BJ (cell line): ENCODE measurements around the gene DYNLT5. TPM values are rescaled to one million over a fixed set of nuclear protein-coding genes. Genes with fewer than 3 reads are reported as not detected.

Experiments
- CTCF ChIA-PET: fragments of 350-600 bp; formaldehyde crosslinking; extraction: SDS; loops from one replicate; lab custom pipeline; 2021; ENCODE audit warnings: antibody characterized with exemption, inconsistent platforms; lab: Yijun Ruan, JAX
- POLR2A ChIA-PET: fragments of 300-600 bp; sonication (Branson Sonifier 250); formaldehyde crosslinking; extraction: SDS; loops from one replicate; lab custom pipeline; 2021; ENCODE audit warnings: antibody characterized with exemption; lab: Charles Lee
- DNase-seq: peaks from one replicate; pipeline ENCODE4 v3.0.0-alpha.2; 2011; ENCODE audit warnings: low read depth
- H3K27me3 ChIP-seq: 2 replicates; pipeline ENCODE4 v1.6.0; 2011; ENCODE audit warnings: low read length; ENCODE audit not compliant: control insufficient read depth, insufficient read depth
- H3K36me3 ChIP-seq: 2 replicates; pipeline ENCODE4 v1.5.1; 2011; ENCODE audit warnings: low read length; ENCODE audit not compliant: control insufficient read depth, insufficient read depth
- H3K4me3 ChIP-seq: 2 replicates; pipeline ENCODE4 v1.5.1; 2011; ENCODE audit warnings: low read depth, mild to moderate bottlenecking, control low read depth, low read length
- polyA plus RNA-seq: library from polyadenylated mRNA; depleted of rRNA; stranded (reverse); fragments of >200 nt; gene quantifications from 2 replicates; pipeline ENCODE4 v1.2.3, GENCODE V29; 2011
- TF ChIP-seq, protein P1 (sequence below): IDR thresholded peaks from 2 replicates; pipeline ENCODE4 v1.5.1; 2011; ENCODE audit warnings: low read depth, mild to moderate bottlenecking, control low read depth, inconsistent platforms, low read length, moderate library complexity; ENCODE audit not compliant: insufficient read depth

Gene DYNLT5
- polyA plus RNA-seq, 1 experiment: 0.52 TPM

DNA sequence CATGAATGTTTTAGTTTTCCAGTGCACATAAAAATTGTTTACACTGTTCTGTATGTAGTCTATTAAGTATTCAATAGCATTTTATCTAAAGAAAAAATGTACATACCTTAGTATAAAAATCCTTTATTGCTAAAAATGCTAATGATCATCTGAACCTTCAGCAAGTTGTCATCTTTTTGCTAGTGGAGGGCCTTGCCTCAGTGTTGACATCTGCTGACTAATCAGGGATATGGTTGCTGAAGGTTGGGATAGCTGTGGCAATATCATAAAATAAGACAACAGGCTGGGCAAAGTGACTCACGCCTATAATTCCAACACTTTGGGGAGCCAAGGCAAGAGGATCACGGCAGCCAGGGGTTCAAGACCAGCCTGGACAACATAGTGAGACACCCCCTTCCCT lies 9.0 kb downstream of the DYNLT5 start:
- DNase-seq: no peak
- Histone ChIP-seq H3K27me3 (no peaks in the 10 kb centered on the region), H3K4me3 (no peak overlapping the region), H3K36me3 (no peaks in the 10 kb centered on the region)
- TF ChIP-seq, protein P1, sequence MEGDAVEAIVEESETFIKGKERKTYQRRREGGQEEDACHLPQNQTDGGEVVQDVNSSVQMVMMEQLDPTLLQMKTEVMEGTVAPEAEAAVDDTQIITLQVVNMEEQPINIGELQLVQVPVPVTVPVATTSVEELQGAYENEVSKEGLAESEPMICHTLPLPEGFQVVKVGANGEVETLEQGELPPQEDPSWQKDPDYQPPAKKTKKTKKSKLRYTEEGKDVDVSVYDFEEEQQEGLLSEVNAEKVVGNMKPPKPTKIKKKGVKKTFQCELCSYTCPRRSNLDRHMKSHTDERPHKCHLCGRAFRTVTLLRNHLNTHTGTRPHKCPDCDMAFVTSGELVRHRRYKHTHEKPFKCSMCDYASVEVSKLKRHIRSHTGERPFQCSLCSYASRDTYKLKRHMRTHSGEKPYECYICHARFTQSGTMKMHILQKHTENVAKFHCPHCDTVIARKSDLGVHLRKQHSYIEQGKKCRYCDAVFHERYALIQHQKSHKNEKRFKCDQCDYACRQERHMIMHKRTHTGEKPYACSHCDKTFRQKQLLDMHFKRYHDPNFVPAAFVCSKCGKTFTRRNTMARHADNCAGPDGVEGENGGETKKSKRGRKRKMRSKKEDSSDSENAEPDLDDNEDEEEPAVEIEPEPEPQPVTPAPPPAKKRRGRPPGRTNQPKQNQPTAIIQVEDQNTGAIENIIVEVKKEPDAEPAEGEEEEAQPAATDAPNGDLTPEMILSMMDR: peak; percentile 28; the same call in 1 of the 2 replicates
- POLR2A ChIA-PET: no interaction called here
- CTCF ChIA-PET: interaction anchor here (0.6 to 7.6 kb wide), 5 partner anchors 8 to 452 kb away, joined by 3 to 58 read pairs (median 3); no protein-coding TSS in a partner anchor

DNA sequence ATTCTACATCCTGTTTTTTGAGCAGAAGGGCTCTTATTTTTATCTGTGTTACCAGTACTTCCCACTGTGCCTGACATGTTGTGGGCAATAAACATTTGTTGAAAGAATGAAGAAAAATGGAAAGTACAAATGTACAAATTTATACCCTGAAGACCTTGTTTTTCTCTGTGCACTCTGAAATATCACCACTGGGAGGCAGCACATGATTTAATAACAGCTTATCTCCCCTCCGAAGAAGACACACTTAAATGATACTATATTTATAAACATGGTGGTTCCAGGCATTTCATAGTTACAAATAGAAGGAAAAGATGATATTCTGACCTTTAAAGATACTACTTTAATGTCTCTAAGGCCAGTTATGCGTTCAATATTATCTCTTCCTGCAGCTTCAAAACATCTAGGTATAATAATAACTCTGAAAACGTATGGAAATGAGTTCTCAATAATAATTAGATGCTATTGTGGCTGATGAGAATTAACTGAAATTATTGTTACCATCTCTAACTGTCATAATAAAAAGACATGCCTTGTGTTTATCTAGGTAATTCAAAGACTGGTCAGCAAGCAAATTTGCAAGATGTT lies 12.8 kb downstream of the DYNLT5 start:
- Histone ChIP-seq H3K27me3 (no peaks in the 10 kb centered on the region), H3K4me3 (no peak overlapping the region), H3K36me3 (no peaks in the 10 kb centered on the region)
- DNase-seq: no peak
- POLR2A ChIA-PET: no interaction called here
- CTCF ChIA-PET: interaction anchor here (0.7 to 7.6 kb wide), 11 partner anchors 9 to 732 kb away, joined by 3 to 58 read pairs (median 4); no protein-coding TSS in a partner anchor
- TF ChIP-seq, protein P1: peak; percentile 70

DNA sequence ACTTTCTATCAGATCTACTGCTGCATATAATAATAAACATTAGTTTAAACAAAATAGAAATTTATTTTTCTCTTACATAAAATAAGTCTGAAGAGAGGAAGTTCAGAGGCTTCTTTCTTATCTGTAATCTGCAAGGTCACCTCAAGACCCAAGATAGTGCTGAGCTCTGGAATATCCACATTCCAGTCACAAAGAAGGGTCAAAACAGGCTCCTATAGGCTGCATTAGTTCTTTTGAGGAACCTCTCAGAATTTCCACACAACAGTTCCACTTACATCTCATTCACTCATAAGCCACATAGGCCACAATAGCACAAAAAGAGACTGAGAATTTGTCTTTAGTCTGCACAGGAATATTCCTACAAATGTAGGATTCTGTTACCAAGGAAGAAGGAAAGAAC lies 15.4 kb downstream of the DYNLT5 start:
- Histone ChIP-seq H3K4me3 (no peak overlapping the region), H3K36me3 (no peaks in the 10 kb centered on the region), H3K27me3 (no peaks in the 10 kb centered on the region)
- TF ChIP-seq, protein P1: no peak
- ChIA-PET CTCF (interaction anchor here (0.8 to 7.6 kb wide), 2 partner anchors 42 to 445 kb away, joined by 3 to 58 read pairs; no protein-coding TSS in a partner anchor), POLR2A (interaction anchor here (0.7 kb wide), 1 partner anchor 168 kb away, joined by 3 read pairs; no protein-coding TSS in a partner anchor)
- DNase-seq: no peak

DNA sequence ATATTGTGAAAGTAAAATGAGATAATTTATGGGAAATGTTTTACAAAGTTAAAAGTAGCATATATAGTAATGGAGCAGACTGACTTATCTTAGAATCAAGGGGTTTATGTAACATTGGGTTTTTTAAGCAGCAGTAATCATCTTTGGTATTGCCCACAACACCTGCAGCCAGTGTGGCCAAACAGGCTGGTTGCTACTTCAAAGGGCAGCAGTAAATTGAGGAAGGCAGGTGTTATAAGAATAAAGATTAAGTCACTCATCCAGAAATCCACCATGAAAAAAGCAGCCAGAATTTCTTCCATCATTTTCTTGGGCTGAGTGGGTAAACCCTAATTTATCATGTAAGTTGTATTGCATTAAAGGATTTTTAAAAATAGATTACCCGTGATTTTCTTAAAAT lies 16.7 kb downstream of the DYNLT5 start:
- H3K36me3 ChIP-seq: no peaks in the 10 kb centered on the region
- ChIA-PET CTCF (interaction anchor here (1.3 to 1.5 kb wide), 2 partner anchors 11 to 442 kb away, joined by 3 to 5 read pairs; no protein-coding TSS in a partner anchor), POLR2A (no interaction called here)
- H3K27me3 ChIP-seq: no peaks in the 10 kb centered on the region
- no peak for DNase-seq
- no peak overlapping the region for H3K4me3 ChIP-seq
- TF ChIP-seq, protein P1: no peak

DNA sequence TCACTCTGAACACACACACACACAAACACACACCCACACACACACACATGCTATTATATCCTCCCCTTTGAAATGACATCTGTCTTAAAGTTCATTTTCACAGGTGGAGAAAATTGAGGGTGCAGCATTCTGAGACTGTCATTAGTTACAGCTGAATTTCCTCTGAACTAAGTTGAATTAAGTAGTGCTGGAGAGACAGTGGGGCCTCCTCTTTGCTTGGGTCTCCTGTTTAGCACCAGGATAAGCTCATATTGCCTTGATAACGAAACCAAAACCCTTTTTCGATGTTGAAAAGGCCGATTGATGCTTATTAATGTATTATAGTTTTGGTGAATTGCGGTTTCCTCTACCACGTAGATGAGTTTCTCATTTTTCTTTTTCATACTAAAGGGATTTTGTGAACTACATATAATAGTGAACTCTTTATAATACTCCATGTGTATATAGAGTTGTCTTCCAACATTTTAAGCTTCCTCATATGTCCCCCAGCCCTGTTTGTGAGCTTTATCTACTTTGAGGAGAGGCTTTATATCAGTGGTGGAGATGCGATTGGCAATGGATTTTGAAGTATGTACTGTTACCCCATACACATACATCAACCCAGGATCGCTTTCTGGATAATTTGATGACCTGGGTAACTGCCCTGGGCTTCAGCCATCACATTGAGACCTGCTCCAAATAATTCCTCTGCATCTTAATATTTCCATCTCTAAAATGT lies 17.4 kb downstream of the DYNLT5 start:
- no peak for DNase-seq
- ChIA-PET POLR2A (no interaction called here), CTCF (interaction anchor here (0.7 to 1.5 kb wide), 3 partner anchors 12 to 441 kb away, joined by 3 to 5 read pairs (median 3); no protein-coding TSS in a partner anchor)
- no peaks in the 10 kb centered on the region for H3K36me3 ChIP-seq
- no peak overlapping the region for H3K4me3 ChIP-seq
- H3K27me3 ChIP-seq: no peaks in the 10 kb centered on the region
- TF ChIP-seq, protein P1: no peak
